Measurements from ENCODE around the gene AFF1. TPM values are rescaled to one million over a fixed set of nuclear protein-coding genes. Genes with fewer than 3 reads are reported as not detected.

The AFF1 gene
- total and polyA plus RNA-seq, 2 experiments from 2014 or later, result 31.9 to 38.7 TPM

- H3K36me3 ChIP-seq (replicated peaks; ENCODE audit: insufficient read depth, low read depth), result no peaks in the 10 kb centered on the region
- TF ChIP-seq, protein P1, sequence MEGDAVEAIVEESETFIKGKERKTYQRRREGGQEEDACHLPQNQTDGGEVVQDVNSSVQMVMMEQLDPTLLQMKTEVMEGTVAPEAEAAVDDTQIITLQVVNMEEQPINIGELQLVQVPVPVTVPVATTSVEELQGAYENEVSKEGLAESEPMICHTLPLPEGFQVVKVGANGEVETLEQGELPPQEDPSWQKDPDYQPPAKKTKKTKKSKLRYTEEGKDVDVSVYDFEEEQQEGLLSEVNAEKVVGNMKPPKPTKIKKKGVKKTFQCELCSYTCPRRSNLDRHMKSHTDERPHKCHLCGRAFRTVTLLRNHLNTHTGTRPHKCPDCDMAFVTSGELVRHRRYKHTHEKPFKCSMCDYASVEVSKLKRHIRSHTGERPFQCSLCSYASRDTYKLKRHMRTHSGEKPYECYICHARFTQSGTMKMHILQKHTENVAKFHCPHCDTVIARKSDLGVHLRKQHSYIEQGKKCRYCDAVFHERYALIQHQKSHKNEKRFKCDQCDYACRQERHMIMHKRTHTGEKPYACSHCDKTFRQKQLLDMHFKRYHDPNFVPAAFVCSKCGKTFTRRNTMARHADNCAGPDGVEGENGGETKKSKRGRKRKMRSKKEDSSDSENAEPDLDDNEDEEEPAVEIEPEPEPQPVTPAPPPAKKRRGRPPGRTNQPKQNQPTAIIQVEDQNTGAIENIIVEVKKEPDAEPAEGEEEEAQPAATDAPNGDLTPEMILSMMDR (IDR thresholded peaks at IDR 0.05; ENCODE audit: poor library complexity), result no peak
- TF ChIP-seq EZH2 (IDR thresholded peaks at IDR 0.05; ENCODE audit: borderline replicate concordance) (no peak), EZH2phosphoT487 (IDR thresholded peaks at IDR 0.05; ENCODE audit: low read depth, severe bottlenecking, unreplicated experiment) (no peak)
- H3K79me2 ChIP-seq, result peaks cover 100% of the 10 kb centered on the region
- H3K27ac ChIP-seq, result peak overlapping the region; percentile 65
- H3K4me2 ChIP-seq, result peak overlapping the region; percentile 67
- no peaks in the 10 kb centered on the region for H3K9me2 ChIP-seq (replicated peaks; ENCODE audit: insufficient read depth)
- no peaks in the 10 kb centered on the region for H3K27me3 ChIP-seq
- no peak overlapping the region for H3K4me3 ChIP-seq
- H2AFZ ChIP-seq, result no peak overlapping the region
- peaks cover 42% of the 10 kb centered on the region for H3K4me1 ChIP-seq (ENCODE audit: insufficient read depth)
- no peaks in the 10 kb centered on the region for H3K9me3 ChIP-seq (ENCODE audit: low read depth)
- peak; percentile 49 for DNase-seq (ENCODE audit: low spot score)
- 80% methylated on average over 3 of the region's 3 CpGs for WGBS (ENCODE audit: low lambda C conversion rate, missing lambda C conversion rate)
- peaks cover 53% of the 10 kb centered on the region for H4K20me1 ChIP-seq (ENCODE audit: insufficient read depth, poor library complexity, severe bottlenecking)
These were observed 98.2 kb downstream of the AFF1 start for GRCh38 chr4:87032884-87033533.

GRCh38 chr4:87033902-87034301 is 99.1 kb downstream of the AFF1 start:
- no peaks in the 10 kb centered on the region for H3K9me2 ChIP-seq (replicated peaks; ENCODE audit: insufficient read depth)
- H3K36me3 ChIP-seq (replicated peaks; ENCODE audit: insufficient read depth, low read depth), result no peaks in the 10 kb centered on the region
- no peak overlapping the region for H3K4me2 ChIP-seq
- H3K9me3 ChIP-seq (ENCODE audit: low read depth), result no peaks in the 10 kb centered on the region
- peaks cover 49% of the 10 kb centered on the region for H3K4me1 ChIP-seq (ENCODE audit: insufficient read depth)
- WGBS (ENCODE audit: low lambda C conversion rate, missing lambda C conversion rate), result 80% methylated on average over 8 of the region's 8 CpGs
- H3K4me3 ChIP-seq, result no peak overlapping the region
- no peak for TF ChIP-seq EZH2phosphoT487 (IDR thresholded peaks at IDR 0.05; ENCODE audit: low read depth, severe bottlenecking, unreplicated experiment)
- TF ChIP-seq, protein P1 (IDR thresholded peaks at IDR 0.05; ENCODE audit: poor library complexity), result no peak
- no peak for TF ChIP-seq EZH2 (IDR thresholded peaks at IDR 0.05; ENCODE audit: borderline replicate concordance)
- no peaks in the 10 kb centered on the region for H3K27me3 ChIP-seq
- DNase-seq (ENCODE audit: low spot score), result no peak
- H2AFZ ChIP-seq, result no peak overlapping the region
- no peak overlapping the region for H3K27ac ChIP-seq
- peaks cover 57% of the 10 kb centered on the region for H4K20me1 ChIP-seq (ENCODE audit: insufficient read depth, poor library complexity, severe bottlenecking)
- peaks cover 100% of the 10 kb centered on the region for H3K79me2 ChIP-seq

DNA sequence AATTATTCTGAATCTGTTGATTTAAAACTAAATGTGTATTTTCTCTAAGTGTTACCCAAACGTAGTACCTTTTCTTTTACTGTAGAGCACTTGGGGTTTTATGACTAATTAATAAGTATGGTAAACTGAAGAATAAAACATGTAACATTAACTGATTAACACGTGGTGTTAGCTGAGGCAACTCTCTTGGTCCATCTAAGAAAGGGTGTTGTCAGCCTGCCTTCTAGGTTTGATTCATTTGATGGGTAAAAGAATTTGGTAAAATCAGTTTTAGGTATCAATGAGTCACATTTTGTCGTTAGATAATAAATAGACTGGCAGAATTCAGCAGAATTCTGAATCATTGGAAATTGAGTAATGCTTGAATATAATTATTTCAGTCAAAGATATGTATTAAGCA is 99.7 kb downstream of the AFF1 start:
- no peaks in the 10 kb centered on the region for H3K9me2 ChIP-seq (replicated peaks; ENCODE audit: insufficient read depth)
- H3K36me3 ChIP-seq (replicated peaks; ENCODE audit: insufficient read depth, low read depth), result no peaks in the 10 kb centered on the region
- H3K79me2 ChIP-seq, result peaks cover 100% of the 10 kb centered on the region
- 83% methylated on average over 3 of the region's 3 CpGs for WGBS (ENCODE audit: low lambda C conversion rate, missing lambda C conversion rate)
- H3K4me2 ChIP-seq, result no peak overlapping the region
- H3K27ac ChIP-seq, result no peak overlapping the region
- TF ChIP-seq EZH2 (IDR thresholded peaks at IDR 0.05; ENCODE audit: borderline replicate concordance), result no peak
- no peak for TF ChIP-seq EZH2phosphoT487 (IDR thresholded peaks at IDR 0.05; ENCODE audit: low read depth, severe bottlenecking, unreplicated experiment)
- TF ChIP-seq, protein P1 (IDR thresholded peaks at IDR 0.05; ENCODE audit: poor library complexity), result no peak
- no peak overlapping the region for H2AFZ ChIP-seq
- peaks cover 61% of the 10 kb centered on the region for H4K20me1 ChIP-seq (ENCODE audit: insufficient read depth, poor library complexity, severe bottlenecking)
- H3K9me3 ChIP-seq (ENCODE audit: low read depth), result no peaks in the 10 kb centered on the region
- no peaks in the 10 kb centered on the region for H3K27me3 ChIP-seq
- H3K4me3 ChIP-seq, result no peak overlapping the region
- no peak for DNase-seq (ENCODE audit: low spot score)
- peaks cover 53% of the 10 kb centered on the region for H3K4me1 ChIP-seq (ENCODE audit: insufficient read depth)
